Mesothelial cell of epicardium (in vitro differentiated cells): ENCODE measurements around the gene TMEM147. TPM values are rescaled to one million over a fixed set of nuclear protein-coding genes. Genes with fewer than 3 reads are reported as not detected.
A peak's percentile ranks its signal among the peaks of the same experiment; 100 is the strongest.

Source experiments
- DNase-seq, 2 experiments: peaks; one replicate each; pipeline ENCODE4 v3.0.0; 2021; ENCODE audit warnings: low spot score in 2 of 2; ENCODE audit not compliant: unreplicated experiment in 2 of 2
- H3K27ac Mint-ChIP-seq: 2 replicates; pipeline ENCODE4 v1.8.0; 2021; ENCODE audit warnings: mixed read lengths
- H3K27me3 Mint-ChIP-seq: 2 replicates; pipeline ENCODE4 v1.8.0; 2021; ENCODE audit warnings: low read depth, mixed read lengths
- H3K36me3 Mint-ChIP-seq: 2 replicates; pipeline ENCODE4 v1.8.0; 2021; ENCODE audit warnings: mixed read lengths
- H3K4me1 Mint-ChIP-seq: 2 replicates; pipeline ENCODE4 v1.8.0; 2021; ENCODE audit warnings: mixed read lengths
- H3K4me3 Mint-ChIP-seq: 2 replicates; pipeline ENCODE4 v1.8.0; 2021; ENCODE audit warnings: mild to moderate bottlenecking, moderate library complexity, mixed read lengths
- H3K9me3 Mint-ChIP-seq: 2 replicates; pipeline ENCODE4 v1.8.0; 2021; ENCODE audit warnings: mixed read lengths
- total RNA-seq: library from RNA; stranded (reverse); gene quantifications from 3 replicates; pipeline ENCODE4 v1.2.1, GENCODE V29; 2021
- TF ChIP-seq, protein P1 (sequence below): fragments of 200-600 bp; sonication (generic); IDR thresholded peaks from one replicate; pipeline ENCODE4 v1.5.0; 2021; ENCODE audit warnings: antibody characterized with exemption; ENCODE audit not compliant: unreplicated experiment

The TMEM147 gene
- total RNA-seq, 1 donor from 2014 or later = 82.2 TPM

DNA sequence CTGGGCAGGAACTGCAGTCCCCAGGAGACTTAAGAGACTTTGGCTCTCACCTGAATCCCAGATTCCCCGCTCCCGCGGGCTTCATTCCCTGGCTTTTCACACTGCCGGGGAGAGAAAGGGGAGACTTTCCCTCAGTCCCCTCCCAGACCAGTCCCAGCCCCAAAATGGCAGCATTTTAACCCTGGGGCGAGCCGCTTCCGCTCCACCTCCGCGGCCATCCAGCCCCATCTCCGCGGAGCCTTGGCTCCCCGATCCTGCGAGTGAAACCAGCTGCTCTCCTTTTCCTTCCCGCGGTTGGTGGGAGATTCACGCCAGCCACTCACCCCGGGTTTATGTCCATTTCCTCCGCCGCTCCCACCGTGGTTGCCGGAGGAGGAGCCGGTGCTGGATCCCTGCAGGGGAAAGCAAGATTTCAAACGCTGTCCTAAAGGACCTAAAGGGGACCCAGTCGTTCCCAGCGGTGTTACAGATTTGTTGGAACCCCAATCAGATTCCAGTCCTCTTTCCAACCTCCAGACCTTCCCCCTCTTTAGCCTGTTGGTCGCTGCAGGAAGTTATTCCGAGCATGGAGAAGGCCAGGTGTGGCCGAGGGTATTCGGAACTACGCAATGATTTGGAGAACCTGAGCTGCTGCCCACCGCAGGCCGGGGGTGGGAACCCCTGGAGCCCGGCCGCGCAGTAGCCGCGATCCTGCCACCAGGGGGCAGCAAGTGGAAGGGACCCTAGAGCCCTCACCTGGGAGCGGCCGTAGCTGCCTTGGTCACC lies 35.4 kb upstream of the TMEM147 start:
- H3K4me3 Mint-ChIP-seq = peak overlapping the region; percentile 97
- H3K27ac Mint-ChIP-seq = peak overlapping the region; percentile 98

DNA sequence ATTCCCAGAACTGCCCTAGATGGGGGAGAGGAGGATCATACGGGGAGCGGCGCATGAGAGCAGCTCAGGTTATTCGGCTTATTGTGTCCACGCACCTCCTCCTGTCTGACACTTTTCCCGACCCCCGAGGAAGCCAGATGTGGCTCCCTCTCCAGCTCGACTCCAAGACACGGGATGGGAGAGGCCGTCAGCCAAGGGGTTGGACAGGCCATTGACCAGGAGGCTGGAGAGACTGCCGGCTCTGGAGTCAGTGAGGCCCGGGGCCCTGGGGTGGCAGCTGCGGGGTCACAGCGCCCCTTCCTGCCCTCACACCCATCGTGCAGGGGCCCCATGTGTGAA lies 34.8 kb upstream of the TMEM147 start:
- Mint-ChIP-seq H3K9me3 (no peaks in the 10 kb centered on the region), H3K27me3 (peaks cover 26% of the 10 kb centered on the region), H3K36me3 (peaks cover 2% of the 10 kb centered on the region), H3K27ac (peak overlapping the region; percentile 98), H3K4me3 (peak overlapping the region; percentile 97), H3K4me1 (peaks cover 15% of the 10 kb centered on the region)
- TF ChIP-seq, protein P1, sequence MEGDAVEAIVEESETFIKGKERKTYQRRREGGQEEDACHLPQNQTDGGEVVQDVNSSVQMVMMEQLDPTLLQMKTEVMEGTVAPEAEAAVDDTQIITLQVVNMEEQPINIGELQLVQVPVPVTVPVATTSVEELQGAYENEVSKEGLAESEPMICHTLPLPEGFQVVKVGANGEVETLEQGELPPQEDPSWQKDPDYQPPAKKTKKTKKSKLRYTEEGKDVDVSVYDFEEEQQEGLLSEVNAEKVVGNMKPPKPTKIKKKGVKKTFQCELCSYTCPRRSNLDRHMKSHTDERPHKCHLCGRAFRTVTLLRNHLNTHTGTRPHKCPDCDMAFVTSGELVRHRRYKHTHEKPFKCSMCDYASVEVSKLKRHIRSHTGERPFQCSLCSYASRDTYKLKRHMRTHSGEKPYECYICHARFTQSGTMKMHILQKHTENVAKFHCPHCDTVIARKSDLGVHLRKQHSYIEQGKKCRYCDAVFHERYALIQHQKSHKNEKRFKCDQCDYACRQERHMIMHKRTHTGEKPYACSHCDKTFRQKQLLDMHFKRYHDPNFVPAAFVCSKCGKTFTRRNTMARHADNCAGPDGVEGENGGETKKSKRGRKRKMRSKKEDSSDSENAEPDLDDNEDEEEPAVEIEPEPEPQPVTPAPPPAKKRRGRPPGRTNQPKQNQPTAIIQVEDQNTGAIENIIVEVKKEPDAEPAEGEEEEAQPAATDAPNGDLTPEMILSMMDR = peak; percentile 53
- no peak for DNase-seq

More for the DNA sequence above, 35.4 kb upstream of the TMEM147 start:
- H3K9me3 Mint-ChIP-seq = no peaks in the 10 kb centered on the region
- H3K27me3 Mint-ChIP-seq = peaks cover 26% of the 10 kb centered on the region
- peaks cover 15% of the 10 kb centered on the region for H3K4me1 Mint-ChIP-seq
- peaks cover 7% of the 10 kb centered on the region for H3K36me3 Mint-ChIP-seq
- peak; percentile 79 to 97 for DNase-seq
- TF ChIP-seq, protein P1 = peak; percentile 98

DNA sequence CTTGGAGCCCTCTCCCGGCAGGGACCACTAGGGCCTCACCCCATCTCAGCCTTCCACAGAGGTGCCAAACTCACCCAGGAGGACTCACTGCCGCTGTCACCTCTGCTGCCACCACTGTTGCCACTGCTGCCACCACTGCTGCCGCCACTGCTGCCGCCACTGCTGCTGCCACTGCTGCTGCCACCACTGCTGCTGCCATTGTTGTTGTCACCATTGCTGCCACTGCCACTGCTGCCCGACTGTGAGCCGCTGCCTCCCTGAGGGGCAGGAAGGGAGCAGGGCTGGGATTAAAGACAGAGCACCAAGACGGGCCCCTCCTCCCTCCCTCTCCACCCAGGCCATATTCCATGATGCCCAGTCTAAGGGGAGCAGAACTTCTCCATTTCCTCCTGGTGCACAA lies 34.1 kb upstream of the TMEM147 start:
- Mint-ChIP-seq H3K27ac (no peak overlapping the region), H3K36me3 (no peaks in the 10 kb centered on the region), H3K27me3 (peaks cover 26% of the 10 kb centered on the region), H3K4me3 (peak overlapping the region; percentile 24), H3K9me3 (no peaks in the 10 kb centered on the region), H3K4me1 (peaks cover 15% of the 10 kb centered on the region)
- no peak for DNase-seq
- TF ChIP-seq, protein P1 = no peak

DNA sequence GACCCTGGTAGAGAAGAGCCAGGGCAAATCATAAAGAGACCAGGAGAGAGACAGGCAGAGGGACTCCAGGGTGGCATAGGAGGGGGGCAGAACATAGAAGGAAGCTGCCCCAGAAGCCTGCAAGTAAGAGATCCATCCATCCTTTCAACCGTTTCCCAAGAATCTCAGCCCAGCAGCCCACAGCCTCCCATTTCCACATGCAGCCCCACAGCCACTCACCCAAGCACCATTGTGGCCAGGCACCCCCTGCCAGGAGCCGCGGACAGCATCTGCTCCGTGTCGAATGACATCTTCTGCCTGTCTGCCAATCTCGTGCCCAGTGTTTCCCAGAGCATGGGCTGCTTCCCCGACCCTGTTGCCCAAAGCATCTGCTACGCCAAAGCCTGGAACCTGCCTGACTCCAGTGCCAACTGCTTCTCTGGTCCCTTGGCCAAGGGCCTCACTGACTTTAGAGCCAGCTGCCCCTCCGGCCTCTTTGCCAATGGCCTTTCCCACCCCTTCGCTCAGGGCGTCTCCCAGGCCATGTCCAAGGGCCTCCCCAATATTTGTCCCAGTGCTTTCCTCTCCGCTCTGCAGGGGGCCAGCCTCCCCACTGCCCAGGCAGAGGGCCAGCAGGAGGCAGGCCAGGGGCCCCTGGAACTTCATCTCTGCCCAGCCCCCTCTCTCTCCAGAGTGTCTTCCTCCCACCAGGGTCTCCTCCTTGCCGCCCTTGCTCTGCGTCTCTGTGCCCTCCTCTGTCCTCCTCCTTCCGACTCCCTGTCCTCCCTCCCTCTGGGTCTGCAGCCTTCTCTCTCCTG lies 32.4 kb upstream of the TMEM147 start:
- no peak overlapping the region for H3K4me3 Mint-ChIP-seq

DNA sequence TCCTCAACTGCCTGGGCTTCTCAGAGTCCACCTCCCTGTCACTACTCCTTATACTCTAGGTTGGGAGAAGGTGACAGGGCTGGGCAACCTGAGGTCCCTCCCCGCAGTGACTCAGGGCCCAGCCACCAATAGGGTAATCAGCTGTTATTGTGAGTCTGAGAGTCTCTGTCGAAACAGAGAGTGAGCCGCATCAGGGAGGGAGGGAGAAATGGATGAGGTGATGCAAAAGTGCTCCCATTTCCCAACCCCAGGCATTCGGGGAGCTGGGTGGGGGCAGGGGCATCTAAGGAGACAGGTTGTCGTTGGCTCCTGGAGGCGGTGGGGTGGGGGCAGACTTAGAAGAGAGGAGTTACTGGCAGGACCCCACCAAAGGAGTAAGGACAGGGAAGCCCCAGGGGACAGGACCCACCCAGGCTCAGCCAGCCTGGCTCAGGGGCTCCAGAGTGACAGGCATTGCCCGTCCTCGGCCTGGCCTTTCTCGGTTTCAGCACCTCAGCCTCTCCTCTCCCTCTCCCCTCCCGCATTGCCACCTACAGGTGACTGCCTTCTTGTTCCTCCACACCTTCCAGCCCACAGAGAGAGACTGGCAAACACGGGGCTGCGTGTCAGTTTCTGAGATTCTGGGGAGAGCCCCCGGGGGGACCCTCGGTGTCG lies 31.7 kb upstream of the TMEM147 start, which contains the start of gene DMKN:
Gene DMKN (minus strand): TSS at position 22 of the 654 bp plus-strand sequence. CDS start 174 bp downstream, outside the sequence.
- H3K4me1 Mint-ChIP-seq = peaks cover 7% of the 10 kb centered on the region
- DNase-seq = no peak
- H3K27me3 Mint-ChIP-seq = peaks cover 26% of the 10 kb centered on the region
- H3K36me3 Mint-ChIP-seq = no peaks in the 10 kb centered on the region
- no peak within 1 kb of the TSS for H3K27ac Mint-ChIP-seq
- no peaks in the 10 kb centered on the region for H3K9me3 Mint-ChIP-seq
- no peak within 1 kb of the TSS for H3K4me3 Mint-ChIP-seq
- TF ChIP-seq, protein P1 = no peak

More for the DNA sequence above, 32.4 kb upstream of the TMEM147 start:
- H3K27ac Mint-ChIP-seq = no peak overlapping the region
- no peak for DNase-seq
- H3K36me3 Mint-ChIP-seq = no peaks in the 10 kb centered on the region
- TF ChIP-seq, protein P1 = no peak
- H3K9me3 Mint-ChIP-seq = no peaks in the 10 kb centered on the region
- H3K27me3 Mint-ChIP-seq = peaks cover 26% of the 10 kb centered on the region
- peaks cover 14% of the 10 kb centered on the region for H3K4me1 Mint-ChIP-seq
